ENCODE results near the gene NOL3.

DNA sequence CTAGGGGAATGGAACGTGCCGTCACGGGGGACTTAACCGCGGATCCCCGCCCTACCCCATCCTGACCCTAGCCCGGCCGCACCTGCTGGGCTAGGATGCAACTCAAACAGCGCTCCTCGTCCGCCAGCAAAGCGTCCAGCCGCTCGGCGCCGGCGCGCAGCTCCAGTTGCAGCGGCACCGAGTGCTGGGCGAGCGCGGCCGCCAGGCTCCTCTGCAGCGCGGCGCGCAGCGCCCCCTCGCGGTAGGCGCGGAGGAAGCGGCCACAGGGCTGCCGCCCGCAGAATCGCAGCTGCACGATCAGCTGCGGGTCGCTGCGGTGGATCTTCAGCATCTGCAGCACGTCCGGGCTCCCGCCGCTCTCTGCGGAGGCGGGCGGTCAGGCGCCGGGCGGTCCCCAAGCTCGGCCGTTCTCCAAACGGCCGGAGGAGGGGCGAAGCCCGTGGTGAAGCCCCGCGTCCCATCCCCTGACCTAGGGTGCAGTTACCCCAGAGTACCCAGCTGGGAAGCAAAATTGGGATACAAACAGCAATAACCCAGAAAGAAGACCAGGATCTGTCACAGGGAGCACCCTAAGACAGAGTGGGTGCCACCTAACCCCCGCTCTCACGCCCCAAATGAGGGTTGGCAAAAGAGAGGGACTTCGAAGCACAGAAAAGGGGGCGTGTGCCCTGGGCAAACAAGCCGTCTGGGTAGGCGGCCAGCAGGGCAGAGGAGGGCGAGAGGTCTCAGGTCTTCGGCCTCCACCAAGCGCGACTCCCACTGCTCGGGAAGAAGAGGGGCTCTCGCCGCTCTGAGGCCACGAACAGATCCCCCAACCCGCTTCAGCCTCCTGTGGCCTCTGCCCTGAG lies 14.8 kb upstream of the NOL3 start:
- TF ChIP-seq, protein P1, sequence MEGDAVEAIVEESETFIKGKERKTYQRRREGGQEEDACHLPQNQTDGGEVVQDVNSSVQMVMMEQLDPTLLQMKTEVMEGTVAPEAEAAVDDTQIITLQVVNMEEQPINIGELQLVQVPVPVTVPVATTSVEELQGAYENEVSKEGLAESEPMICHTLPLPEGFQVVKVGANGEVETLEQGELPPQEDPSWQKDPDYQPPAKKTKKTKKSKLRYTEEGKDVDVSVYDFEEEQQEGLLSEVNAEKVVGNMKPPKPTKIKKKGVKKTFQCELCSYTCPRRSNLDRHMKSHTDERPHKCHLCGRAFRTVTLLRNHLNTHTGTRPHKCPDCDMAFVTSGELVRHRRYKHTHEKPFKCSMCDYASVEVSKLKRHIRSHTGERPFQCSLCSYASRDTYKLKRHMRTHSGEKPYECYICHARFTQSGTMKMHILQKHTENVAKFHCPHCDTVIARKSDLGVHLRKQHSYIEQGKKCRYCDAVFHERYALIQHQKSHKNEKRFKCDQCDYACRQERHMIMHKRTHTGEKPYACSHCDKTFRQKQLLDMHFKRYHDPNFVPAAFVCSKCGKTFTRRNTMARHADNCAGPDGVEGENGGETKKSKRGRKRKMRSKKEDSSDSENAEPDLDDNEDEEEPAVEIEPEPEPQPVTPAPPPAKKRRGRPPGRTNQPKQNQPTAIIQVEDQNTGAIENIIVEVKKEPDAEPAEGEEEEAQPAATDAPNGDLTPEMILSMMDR (IDR thresholded peaks at IDR 0.05; ENCODE audit: low read length), result peak; percentile 92
- TF ChIP-seq EZH2phosphoT487 (IDR thresholded peaks at IDR 0.05; ENCODE audit: low read length), result no peak
